GM12865 (cell line): Measurements from ENCODE around the gene TMCO1.
A peak's percentile ranks its signal among the peaks of the same experiment; 100 is the strongest.
"Not testable (repeated sequence)": the region's sequence is repeated elsewhere in the genome, so short reads cannot be mapped to it uniquely, and the experiment has no call there.

Experiments
- DNase-seq: peaks from one replicate; pipeline ENCODE4 v3.0.0; 2010; ENCODE audit warnings: low read depth
- H3K4me3 ChIP-seq: 2 replicates; pipeline ENCODE4 v1.5.1; 2011; ENCODE audit warnings: mild to moderate bottlenecking, low read depth, low read length, control low read depth
- TF ChIP-seq, protein P1 (sequence below): IDR thresholded peaks from 2 replicates; pipeline ENCODE4 v1.5.1; 2011; ENCODE audit warnings: low read length, control low read depth, low read depth, inconsistent platforms; ENCODE audit not compliant: insufficient read depth; ENCODE audit errors: missing control alignments

Gene TMCO1

DNA sequence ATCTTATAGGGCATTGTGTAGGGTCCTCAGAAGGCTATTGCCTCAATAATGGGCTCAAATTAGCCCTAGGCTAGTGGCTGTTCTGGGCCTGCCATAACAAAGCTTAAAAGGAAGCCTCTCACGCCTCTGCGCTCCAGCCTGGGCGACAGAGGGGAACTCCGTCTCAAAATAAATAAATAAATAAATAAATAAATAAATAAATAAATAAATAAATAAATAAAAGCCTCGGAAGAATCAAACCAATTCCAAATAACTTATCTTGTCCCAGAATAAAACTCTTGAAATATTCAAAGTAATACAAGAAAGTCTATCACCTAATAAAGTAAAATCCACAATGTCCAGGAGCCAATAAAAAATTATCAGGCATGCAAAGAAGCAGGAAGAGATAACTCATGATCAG, 55.9 kb downstream of the TMCO1 start:
- H3K4me3 ChIP-seq = no peak overlapping the region
- TF ChIP-seq, protein P1, sequence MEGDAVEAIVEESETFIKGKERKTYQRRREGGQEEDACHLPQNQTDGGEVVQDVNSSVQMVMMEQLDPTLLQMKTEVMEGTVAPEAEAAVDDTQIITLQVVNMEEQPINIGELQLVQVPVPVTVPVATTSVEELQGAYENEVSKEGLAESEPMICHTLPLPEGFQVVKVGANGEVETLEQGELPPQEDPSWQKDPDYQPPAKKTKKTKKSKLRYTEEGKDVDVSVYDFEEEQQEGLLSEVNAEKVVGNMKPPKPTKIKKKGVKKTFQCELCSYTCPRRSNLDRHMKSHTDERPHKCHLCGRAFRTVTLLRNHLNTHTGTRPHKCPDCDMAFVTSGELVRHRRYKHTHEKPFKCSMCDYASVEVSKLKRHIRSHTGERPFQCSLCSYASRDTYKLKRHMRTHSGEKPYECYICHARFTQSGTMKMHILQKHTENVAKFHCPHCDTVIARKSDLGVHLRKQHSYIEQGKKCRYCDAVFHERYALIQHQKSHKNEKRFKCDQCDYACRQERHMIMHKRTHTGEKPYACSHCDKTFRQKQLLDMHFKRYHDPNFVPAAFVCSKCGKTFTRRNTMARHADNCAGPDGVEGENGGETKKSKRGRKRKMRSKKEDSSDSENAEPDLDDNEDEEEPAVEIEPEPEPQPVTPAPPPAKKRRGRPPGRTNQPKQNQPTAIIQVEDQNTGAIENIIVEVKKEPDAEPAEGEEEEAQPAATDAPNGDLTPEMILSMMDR = no peak
- no peak for DNase-seq

DNA sequence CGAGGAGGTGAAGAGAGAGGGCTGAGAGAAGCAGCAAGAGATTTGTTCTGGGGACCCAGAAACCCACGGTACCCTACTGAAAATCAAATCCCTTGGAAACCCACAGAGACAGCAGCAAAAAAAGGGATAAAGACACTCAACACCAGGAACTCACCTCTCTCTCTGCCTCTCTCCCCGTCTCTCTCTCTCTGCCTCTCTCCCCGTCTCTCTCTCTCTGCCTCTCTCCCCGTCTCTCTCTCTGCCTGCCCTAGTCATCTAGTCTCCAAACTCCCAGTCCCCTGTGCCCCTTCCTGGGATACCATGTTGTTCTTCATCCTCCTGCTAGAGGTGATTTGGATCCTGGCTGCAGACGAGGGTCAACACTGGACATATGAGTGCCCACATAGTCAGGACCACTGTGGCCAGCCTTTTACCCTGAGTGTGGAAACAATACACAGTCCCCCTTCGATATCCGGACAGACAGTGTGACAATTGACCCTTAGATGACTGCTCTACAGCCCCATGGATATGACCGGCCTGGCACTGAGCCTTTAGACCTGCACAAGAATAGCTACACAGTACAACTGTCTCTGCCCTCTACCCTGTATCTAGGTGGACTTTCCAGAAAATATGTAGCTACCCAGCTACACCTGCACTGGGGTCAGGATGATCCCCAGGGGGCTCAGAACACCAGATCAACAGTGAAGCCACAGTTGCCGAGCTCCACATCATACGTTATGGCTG, 60.5 kb downstream of the TMCO1 start:
- no peak for DNase-seq
- H3K4me3 ChIP-seq = no peak overlapping the region
- TF ChIP-seq, protein P1 = no peak

DNA sequence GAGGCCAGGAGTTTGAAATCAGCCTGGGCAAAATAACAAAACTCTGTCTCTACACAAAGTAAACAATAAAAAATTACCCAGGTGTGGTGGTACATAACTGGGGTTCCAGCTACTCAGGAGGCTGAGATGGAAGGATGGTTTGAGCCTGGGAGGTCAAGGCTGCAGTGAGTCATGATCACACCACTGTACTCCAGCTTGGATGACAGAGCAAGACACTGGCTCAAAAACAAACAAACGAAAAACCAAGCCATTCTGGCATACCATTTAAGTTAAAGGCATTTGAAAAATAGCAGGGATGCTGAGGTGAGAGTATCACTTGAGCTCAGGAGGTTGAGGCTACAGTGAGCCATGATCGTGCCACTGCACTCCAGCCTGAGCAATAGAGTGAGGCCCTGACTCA, 65.0 kb downstream of the TMCO1 start:
- TF ChIP-seq, protein P1 = no peak
- no peak overlapping the region for H3K4me3 ChIP-seq
- DNase-seq = no peak

DNA sequence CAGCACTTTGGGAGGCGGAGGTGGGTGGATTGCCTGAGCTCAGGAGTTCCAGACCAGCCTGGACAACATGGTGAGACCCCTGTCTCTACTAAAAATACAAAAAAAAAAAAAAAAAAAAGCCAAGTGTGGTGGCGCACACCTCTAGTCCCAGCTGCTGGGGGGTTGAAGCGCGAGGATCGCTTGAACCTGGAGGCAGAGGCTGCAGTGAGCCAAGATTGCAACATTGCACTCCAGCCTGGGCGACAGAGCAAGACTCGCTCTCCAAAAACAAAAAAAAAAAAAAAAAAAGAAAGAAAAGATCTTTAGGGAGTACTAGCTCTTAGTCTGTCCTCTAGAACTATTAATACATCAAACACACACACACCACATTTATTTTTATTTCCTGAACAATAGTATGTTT, 66.7 kb downstream of the TMCO1 start:
- DNase-seq, H3K4me3 ChIP-seq: not testable (repeated sequence)

DNA sequence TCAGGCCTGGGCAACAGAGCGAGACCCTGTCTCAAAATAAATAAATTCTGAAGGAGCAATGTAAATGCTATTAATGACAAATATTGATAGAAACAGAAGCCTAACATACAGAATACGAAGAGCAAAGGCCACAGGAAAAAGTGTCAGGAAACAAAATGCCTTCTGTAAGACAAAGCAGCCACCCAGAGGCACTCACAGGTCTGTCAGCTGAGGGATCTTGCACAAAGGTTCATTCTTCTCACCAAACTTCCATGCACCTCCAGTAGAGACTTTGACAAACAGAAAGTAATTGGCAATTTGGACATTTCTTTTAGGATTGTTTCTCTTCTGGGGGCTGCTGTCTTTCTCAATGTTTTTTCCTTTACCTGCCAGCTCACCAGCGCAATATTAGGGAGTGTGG, 69.1 kb downstream of the TMCO1 start:
- TF ChIP-seq, protein P1 = no peak

DNA sequence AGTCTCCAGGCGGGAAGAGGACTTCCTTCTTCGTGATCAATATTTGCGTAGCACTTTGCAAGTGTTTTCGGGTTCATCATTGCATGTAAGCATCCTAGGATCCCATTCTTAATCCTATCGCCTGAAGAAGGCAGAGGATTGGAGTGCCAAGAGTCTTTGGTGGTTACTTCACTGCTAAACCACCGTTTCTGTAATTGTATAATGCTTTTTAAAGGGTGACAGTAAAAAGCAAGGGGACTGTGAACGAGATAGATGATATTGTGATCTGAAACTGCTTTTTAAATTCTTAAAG, 70.0 kb downstream of the TMCO1 start:
- TF ChIP-seq, protein P1 = no peak
- peak overlapping the region; percentile 78 for H3K4me3 ChIP-seq

More for the DNA sequence above, 69.1 kb downstream of the TMCO1 start:
- H3K4me3 ChIP-seq = no peak overlapping the region
- DNase-seq = no peak

DNA sequence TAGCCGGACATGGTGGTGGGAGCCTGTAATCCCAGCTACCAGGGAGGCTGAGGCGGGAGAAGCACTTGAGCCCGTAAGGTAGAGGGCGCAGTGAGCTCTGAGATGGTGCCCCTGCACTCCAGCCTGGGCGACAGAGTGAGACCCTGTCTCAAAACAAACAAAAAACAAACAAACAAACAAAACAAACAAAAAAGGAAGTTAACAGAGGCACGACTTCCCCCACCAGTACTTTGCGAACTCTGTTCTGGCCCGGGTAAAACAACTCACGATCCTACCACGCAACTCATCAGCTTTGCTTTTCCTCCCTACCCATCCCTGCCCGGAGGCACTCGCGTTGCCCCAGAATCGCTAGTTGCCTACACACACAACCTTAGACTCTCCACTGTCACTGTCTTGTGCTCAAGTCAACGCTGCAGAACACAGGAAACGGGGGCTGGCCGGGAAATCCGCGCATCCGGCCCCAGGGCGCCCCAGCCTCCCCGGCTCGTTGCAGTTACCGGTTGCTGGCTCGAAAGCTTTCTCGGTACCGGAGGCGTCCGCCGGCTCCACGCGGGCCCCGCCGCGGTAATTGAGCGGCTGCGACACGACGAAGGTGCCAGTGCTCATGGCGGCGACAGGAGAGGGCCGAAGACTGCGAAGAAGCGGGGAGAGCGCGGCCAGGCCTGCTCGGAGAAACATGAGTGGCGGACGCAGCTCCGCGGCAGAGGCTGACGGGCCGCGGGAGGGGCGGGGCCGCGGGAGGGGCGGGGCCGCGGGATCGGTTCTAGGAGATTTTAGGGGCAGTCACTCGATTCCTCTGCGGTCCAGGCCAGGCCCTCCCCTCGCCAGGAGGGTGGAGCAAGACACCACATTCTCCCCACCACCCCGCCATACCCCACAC, 70.5 kb downstream of the TMCO1 start, which contains the start of gene ALDH9A1:
ALDH9A1 (minus strand) TSS at position 682 of the 880 bp plus-strand sequence; CDS start at position 678, 4 bp downstream.
- DNase-seq = peak; percentile 92
- TF ChIP-seq, protein P1 = peak; percentile 20
- peak within 1 kb of the TSS; percentile 78 for H3K4me3 ChIP-seq

More for the DNA sequence above, 70.0 kb downstream of the TMCO1 start:
- no peak for DNase-seq
